ENCODE data around the gene ZER1. TPM values are rescaled to one million over a fixed set of nuclear protein-coding genes. Genes with fewer than 3 reads are reported as not detected.

The ZER1 gene
- total and polyA plus RNA-seq, 8 donors = 16.3 to 214 (median 40.9) TPM

- DNase-seq = no peak
- H3K9me3 ChIP-seq = no peaks in the 10 kb centered on the region
- intact Hi-C loops (cut with DNase I; ENCODE audit: low total_unique reads) = no loop called here
- H3K36me3 ChIP-seq = peaks cover 0 to 33% (median 25%) of the 10 kb centered on the region in 4 donors
- H3K27ac ChIP-seq = peak overlapping the region; percentile 34 to 69 (median 67)
- TF ChIP-seq POLR2A (IDR thresholded peaks at IDR 0.05) (no peak), POLR2AphosphoS5 (IDR thresholded peaks at IDR 0.05) (no peak), EP300 (IDR thresholded peaks at IDR 0.05) (no peak), CTCF (IDR thresholded peaks at IDR 0.05) (no peak)
- H3K4me1 ChIP-seq = peaks cover 14 to 35% (median 29%) of the 10 kb centered on the region in 4 donors
- H3K27me3 ChIP-seq = no peaks in the 10 kb centered on the region
- no peak overlapping the region for H3K4me3 ChIP-seq
- WGBS, 5 donors = 89 to 92% (median 91%) methylated on average over 20 to 30 of the region's 30 CpGs
Measured at GRCh38 chr9:128719919-128720605, 51.7 kb downstream of the ZER1 start.

GRCh38 chr9:128718475-128718874 is 53.3 kb downstream of the ZER1 start:
- H3K4me1 ChIP-seq = peaks cover 7 to 23% (median 16%) of the 10 kb centered on the region in 4 donors
- WGBS, 5 donors = 37 to 76% (median 59%) methylated on average over 3 to 5 of the region's 5 CpGs
- no peak overlapping the region for H3K27ac ChIP-seq
- no peak for DNase-seq
- H3K4me3 ChIP-seq = no peak overlapping the region
- peaks cover 0 to 44% (median 38%) of the 10 kb centered on the region in 4 donors for H3K36me3 ChIP-seq
- H3K27me3 ChIP-seq = no peaks in the 10 kb centered on the region
- TF ChIP-seq EP300 (IDR thresholded peaks at IDR 0.05) (no peak), POLR2AphosphoS5 (IDR thresholded peaks at IDR 0.05) (no peak), POLR2A (IDR thresholded peaks at IDR 0.05) (no peak)
- no peaks in the 10 kb centered on the region for H3K9me3 ChIP-seq
- intact Hi-C loops (cut with DNase I; ENCODE audit: low total_unique reads) = no loop called here

DNA sequence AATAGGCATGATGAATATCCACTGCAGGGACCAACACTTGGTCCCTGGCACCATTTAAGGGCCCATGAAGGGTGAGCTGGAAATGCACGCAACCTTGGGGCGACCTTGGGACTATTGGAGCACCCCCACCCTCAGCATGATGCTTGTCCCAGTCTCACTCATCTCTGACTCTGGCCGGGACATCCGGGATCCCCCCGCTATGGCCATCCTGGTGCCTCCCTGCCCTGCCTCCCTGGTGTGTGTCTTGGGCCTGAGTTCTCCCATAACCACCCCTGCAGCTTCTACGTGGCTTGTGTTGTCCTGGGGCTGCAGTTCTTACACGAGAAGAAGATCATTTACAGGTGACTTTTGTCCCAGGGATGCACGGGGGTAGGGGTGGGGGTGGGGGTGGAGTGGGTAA is 53.7 kb downstream of the ZER1 start:
- Histone ChIP-seq H3K36me3 (peaks cover 0 to 48% (median 38%) of the 10 kb centered on the region in 4 donors), H3K27me3 (no peaks in the 10 kb centered on the region), H3K27ac (no peak overlapping the region), H3K4me1 (peaks cover 3 to 18% (median 12%) of the 10 kb centered on the region in 4 donors), H3K9me3 (no peaks in the 10 kb centered on the region), H3K4me3 (no peak overlapping the region)
- no peak for TF ChIP-seq CTCF (IDR thresholded peaks at IDR 0.05)
- no peak for TF ChIP-seq EP300 (IDR thresholded peaks at IDR 0.05)
- no peak for TF ChIP-seq POLR2A (IDR thresholded peaks at IDR 0.05)
- no peak for TF ChIP-seq POLR2AphosphoS5 (IDR thresholded peaks at IDR 0.05)
- DNase-seq = no peak
- intact Hi-C loops (cut with DNase I; ENCODE audit: low total_unique reads) = no loop called here
- WGBS, 5 donors = 74 to 87% (median 78%) methylated on average over 8 of the region's 8 CpGs

GRCh38 chr9:128716581-128717254 is 55.0 kb downstream of the ZER1 start:
- Histone ChIP-seq H3K9me3 (no peaks in the 10 kb centered on the region), H3K27me3 (no peaks in the 10 kb centered on the region), H3K36me3 (peaks cover 0 to 49% (median 34%) of the 10 kb centered on the region in 4 donors), H3K4me1 (peaks cover 0 to 9% (median 5%) of the 10 kb centered on the region in 4 donors), H3K27ac (no peak overlapping the region), H3K4me3 (no peak overlapping the region)
- TF ChIP-seq POLR2A (IDR thresholded peaks at IDR 0.05) (no peak), CTCF (IDR thresholded peaks at IDR 0.05) (no peak), EP300 (IDR thresholded peaks at IDR 0.05) (no peak), POLR2AphosphoS5 (IDR thresholded peaks at IDR 0.05) (no peak)
- intact Hi-C loops (cut with DNase I; ENCODE audit: low total_unique reads) = no loop called here
- 63 to 88% (median 69%) methylated on average over 7 of the region's 7 CpGs for WGBS, 5 donors
- DNase-seq = peak in 1 of 2 donors; percentile 49
